GM19025 (cell line): ENCODE results near the gene IKBIP.
"Not testable (repeated sequence)": the region's sequence is repeated elsewhere in the genome, so short reads cannot be mapped to it uniquely, and the experiment has no call there.

Source experiments
- ATAC-seq: cut with Tn5 transposase; IDR thresholded peaks from one replicate; pipeline ENCODE4 v1.9.1; 2021; ENCODE audit warnings: mild to moderate bottlenecking, low read depth, moderate library complexity; ENCODE audit not compliant: unreplicated experiment

IKBIP gene

GRCh38 chr12:98644712-98645571 is at the start of gene IKBIP, which contains the start of gene APAF1:
Gene IKBIP (minus strand): TSS chr12:98644788. CDS start chr12:98644701, 87 bp downstream.
Gene APAF1 (plus strand): TSS chr12:98645290. CDS start chr12:98648360, 3,070 bp downstream.
- peak; percentile 86 for ATAC-seq

GRCh38 chr12:98691351-98691750 is 46.8 kb upstream of the IKBIP start:
- no peak for ATAC-seq

- ATAC-seq, result no peak
Measured at GRCh38 chr12:98686603-98687002, 42.0 kb upstream of the IKBIP start.

- ATAC-seq, result no peak
Measured at GRCh38 chr12:98684199-98684598, 39.6 kb upstream of the IKBIP start.

GRCh38 chr12:98679611-98680005 is 35.0 kb upstream of the IKBIP start:
- ATAC-seq, result no peak

GRCh38 chr12:98678946-98679610 is 34.5 kb upstream of the IKBIP start:
- ATAC-seq, result no peak

GRCh38 chr12:98678236-98678945 is 33.8 kb upstream of the IKBIP start:
- ATAC-seq, result no peak

GRCh38 chr12:98674841-98675240 is 30.3 kb upstream of the IKBIP start:
- ATAC-seq, result no peak

- no peak for ATAC-seq
Measured at GRCh38 chr12:98671459-98671858, 26.9 kb upstream of the IKBIP start.

GRCh38 chr12:98669751-98670150 is 25.2 kb upstream of the IKBIP start:
- no peak for ATAC-seq

GRCh38 chr12:98660521-98660920 is 15.9 kb upstream of the IKBIP start:
- no peak for ATAC-seq

GRCh38 chr12:98656289-98657101 is 11.9 kb upstream of the IKBIP start:
- ATAC-seq, result peak; percentile 57

- no peak for ATAC-seq
Measured at GRCh38 chr12:98653866-98654493, 9.4 kb upstream of the IKBIP start.

GRCh38 chr12:98651328-98651727 is 6.7 kb upstream of the IKBIP start:
- no peak for ATAC-seq

GRCh38 chr12:98646294-98647090 is 1.9 kb upstream of the IKBIP start:
- no peak for ATAC-seq

GRCh38 chr12:98645572-98646067 is 1.0 kb upstream of the IKBIP start:
- no peak for ATAC-seq

GRCh38 chr12:98644433-98644711 is 216 bp downstream of the IKBIP start:
- ATAC-seq, result peak; percentile 13

GRCh38 chr12:98642801-98643200 is 1.8 kb downstream of the IKBIP start:
- not testable (repeated sequence) for ATAC-seq

- ATAC-seq, result no peak
Measured at GRCh38 chr12:98639491-98639890, 5.1 kb downstream of the IKBIP start.
